B cell (primary cell): ENCODE data around the gene PLA2G2D. TPM values are rescaled to one million over a fixed set of nuclear protein-coding genes. Genes with fewer than 3 reads are reported as not detected.

ENCODE experiments used
- ATAC-seq: fragments of 200-7000 bp; cut with Tn5 transposase; one replicate; pipeline ENCODE4 v1.10.0; 2021; ENCODE audit warnings: low read depth, mild to moderate bottlenecking, moderate number of reproducible peaks, moderate library complexity
- CTCF ChIA-PET: fragments of 350-600 bp; sonication (Branson Sonifier 250); formaldehyde crosslinking; loops from one replicate; lab custom pipeline; 2021; ENCODE audit warnings: antibody characterized with exemption, inconsistent platforms; lab: Charles Lee
- POLR2A ChIA-PET: fragments of 350-600 bp; sonication (Branson Sonifier 250); formaldehyde crosslinking; loops from one replicate; lab custom pipeline; 2021; ENCODE audit warnings: antibody characterized with exemption; lab: Charles Lee
- DNase-seq: peaks from one replicate; pipeline ENCODE4 v3.0.0; 2013
- H2AFZ ChIP-seq: 2 replicates; pipeline ENCODE4 v1.6.1; 2012; ENCODE audit warnings: mild to moderate bottlenecking, low read depth, low read length; ENCODE audit not compliant: insufficient read depth, poor library complexity, severe bottlenecking
- H3K27ac ChIP-seq, 2 donors: 1 replicate in 1 of 2; 2 replicates in 1 of 2; pipeline ENCODE4 v1.5.1; 2012 to 2013; ENCODE audit warnings: low read length in 2 of 2, mild to moderate bottlenecking in 2 of 2, moderate library complexity in 1 of 2
- H3K27me3 ChIP-seq, 4 experiments: fragments of 200-600 bp in 1 of 4; sonication (generic) in 1 of 4; replicated peaks in 1 of 4; 1 replicate in 2 of 4; 2 replicates in 2 of 4; pipeline versions ENCODE4 v1.6.1 to v1.7.0; 2013 to 2016; ENCODE audit warnings: low read length in 3 of 4, mild to moderate bottlenecking in 2 of 4, mixed read lengths in 1 of 4, moderate library complexity in 1 of 4; ENCODE audit not compliant: insufficient read depth in 4 of 4, control insufficient read depth in 3 of 4; ENCODE audit errors: control extremely low read depth in 1 of 4
- H3K36me3 ChIP-seq, 2 experiments: replicated peaks in 1 of 2; 1 replicate in 1 of 2; 2 replicates in 1 of 2; pipeline versions ENCODE4 v1.6.1 to v1.7.1; 2013; ENCODE audit warnings: low read length in 1 of 2; ENCODE audit not compliant: insufficient read depth in 2 of 2, control insufficient read depth in 1 of 2; ENCODE audit errors: control extremely low read depth in 1 of 2, extremely low read depth in 1 of 2
- H3K4me1 ChIP-seq, 2 donors: fragments of 200-600 bp in 1 of 2; sonication (generic) in 1 of 2; 1 replicate in 1 of 2; 2 replicates in 1 of 2; pipeline versions ENCODE4 v1.5.1 to v1.6.1; 2013 to 2017; ENCODE audit warnings: low read length in 2 of 2; ENCODE audit not compliant: control insufficient read depth in 2 of 2, insufficient read depth in 2 of 2
- H3K4me2 ChIP-seq: replicated peaks from 2 replicates; pipeline ENCODE3; 2012; ENCODE audit warnings: mild to moderate bottlenecking, low read depth, low read length; ENCODE audit not compliant: poor library complexity, severe bottlenecking
- H3K4me3 ChIP-seq, 5 experiments: fragments of 200-600 bp in 1 of 5; sonication (generic) in 1 of 5; 1 replicate in 3 of 5; 2 replicates in 2 of 5; pipeline versions ENCODE4 v1.5.1 to v1.7.0; 2011 to 2016; ENCODE audit warnings: low read length in 4 of 5, mild to moderate bottlenecking in 4 of 5, low read depth in 2 of 5, control low read depth in 1 of 5, moderate library complexity in 1 of 5; ENCODE audit not compliant: insufficient read depth in 1 of 5; ENCODE audit errors: control extremely low read depth in 1 of 5, extremely low read depth in 1 of 5
- H3K79me2 ChIP-seq: fragments of 200-600 bp; sonication (generic); one replicate; pipeline ENCODE4 v1.6.0; 2016; ENCODE audit warnings: low read length; ENCODE audit not compliant: control insufficient read depth, insufficient read depth
- H3K9ac ChIP-seq: fragments of 200-600 bp; sonication (generic); 2 replicates; pipeline ENCODE4 v1.6.1; 2017; ENCODE audit warnings: mild to moderate bottlenecking, low read length, moderate library complexity
- H3K9me3 ChIP-seq, 3 donors: one replicate each; pipeline versions ENCODE4 v1.6.1 to v1.7.1; 2013; ENCODE audit warnings: low read length in 2 of 3; ENCODE audit not compliant: control insufficient read depth in 2 of 3, insufficient read depth in 1 of 3; ENCODE audit errors: control extremely low read depth in 1 of 3
- H4K20me1 ChIP-seq: 2 replicates; pipeline ENCODE4 v1.6.0; 2012; ENCODE audit warnings: mild to moderate bottlenecking, low read length; ENCODE audit not compliant: insufficient read depth, control insufficient read depth, poor library complexity, severe bottlenecking
- H3K27ac Mint-ChIP-seq: one replicate; pipeline ENCODE4 v1.8.0; 2021; ENCODE audit warnings: mixed read lengths
- H3K27me3 Mint-ChIP-seq: one replicate; pipeline ENCODE4 v1.8.0; 2021; ENCODE audit warnings: mixed read lengths
- H3K4me1 Mint-ChIP-seq: one replicate; pipeline ENCODE4 v1.8.0; 2021; ENCODE audit warnings: mixed read lengths
- H3K4me3 Mint-ChIP-seq: one replicate; pipeline ENCODE4 v1.8.0; 2021; ENCODE audit warnings: mixed read lengths
- H3K9me3 Mint-ChIP-seq: one replicate; pipeline ENCODE4 v1.8.0; 2022; ENCODE audit warnings: mixed read lengths; ENCODE audit not compliant: insufficient read depth
- EZH2 ChIP-seq: IDR thresholded peaks from 2 replicates; pipeline ENCODE4 v1.6.1; 2012; ENCODE audit warnings: borderline replicate concordance, low read depth, mild to moderate bottlenecking, moderate library complexity, low read length; ENCODE audit not compliant: insufficient read depth, poor library complexity, severe bottlenecking
- WGBS: methylation state at CpG from one replicate; pipeline ENCODE4 v1.1.5; 2013; ENCODE audit warnings: missing lambda C conversion rate; ENCODE audit not compliant: insufficient coverage; 5-methylcytosine and 5-hydroxymethylcytosine counted together
- intact Hi-C: fragments of 100-400 bp; cut with micrococcal nuclease; formaldehyde crosslinking; loops from one replicate; pipeline ENCODE4 v1.10.0; 2022
- polyA plus RNA-seq: library from polyadenylated mRNA; depleted of rRNA; stranded (reverse); fragments of >200 nt; gene quantifications from 2 replicates; pipeline ENCODE4 v1.2.3, GENCODE V29; 2012
- total RNA-seq, 2 donors: library from RNA; stranded (reverse); fragments of 120-200 nt in 1 of 2; gene quantifications; 1 replicate in 1 of 2; 2 replicates in 1 of 2; pipeline versions ENCODE4 v1.2.3 to v1.2.4, GENCODE V29; 2013 to 2022
- TF ChIP-seq, protein P1 (sequence below): fragments of 200-600 bp; IDR thresholded peaks from one replicate; pipeline ENCODE4 v1.8.0; 2022; ENCODE audit warnings: antibody characterized with exemption, mild to moderate bottlenecking

Gene PLA2G2D
- total and polyA plus RNA-seq, 2 donors (not counting 1 experiment from before 2014, with no cell fraction given): 2.3 to 2.8 TPM

DNA sequence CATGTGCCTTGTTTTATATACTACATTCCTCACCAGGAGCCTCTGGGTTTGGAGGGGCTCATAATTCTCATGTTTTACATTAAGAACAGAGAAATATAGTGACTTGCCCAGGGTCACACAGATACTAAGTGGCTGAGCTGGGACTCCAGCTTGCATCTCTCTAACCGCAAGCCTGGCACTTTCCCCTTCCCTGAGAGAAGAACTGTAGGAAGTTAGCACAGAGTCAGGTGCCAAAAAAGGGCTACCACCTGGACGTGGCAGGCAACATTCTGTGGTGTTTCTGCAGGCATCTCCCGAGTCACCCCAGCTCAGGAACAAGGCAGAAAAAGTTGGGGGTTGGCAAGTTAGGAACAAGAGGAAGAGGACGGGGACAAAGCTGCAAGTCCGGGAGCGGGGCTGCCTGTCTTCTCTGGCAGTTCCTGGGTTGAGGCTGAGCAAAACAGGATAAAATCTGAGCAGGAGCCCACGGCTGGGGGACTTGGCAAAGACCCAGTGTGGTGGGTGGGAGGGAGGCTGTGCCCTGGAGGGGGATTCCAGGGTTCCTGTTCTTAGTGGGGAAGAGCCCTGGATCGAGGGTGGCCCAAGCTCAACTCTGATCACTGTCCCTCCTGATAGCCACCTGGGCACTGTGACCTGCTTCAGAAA lies 39.6 kb downstream of the PLA2G2D start:
- no peak for ATAC-seq
- H3K27me3 ChIP-seq: no peaks in the 10 kb centered on the region
- CTCF ChIA-PET: interaction anchor here (0.9 to 2.6 kb wide), 7 partner anchors 9 to 414 kb away, joined by 3 to 10 read pairs (median 8); no protein-coding TSS in a partner anchor
- POLR2A ChIA-PET: no interaction called here
- WGBS: 34% methylated on average over 7 of the region's 8 CpGs
- peaks cover 72 to 73% of the 10 kb centered on the region in 2 donors for H3K4me1 ChIP-seq
- Mint-ChIP-seq H3K9me3 (no peaks in the 10 kb centered on the region), H3K4me3 (peak overlapping the region; percentile 77), H3K27ac (peak overlapping the region; percentile 84), H3K27me3 (no peaks in the 10 kb centered on the region), H3K4me1 (peaks cover 80% of the 10 kb centered on the region)
- H3K9me3 ChIP-seq: peaks cover 0 to 4% (median 0%) of the 10 kb centered on the region in 3 donors
- H4K20me1 ChIP-seq: no peaks in the 10 kb centered on the region
- H2AFZ ChIP-seq: no peak overlapping the region
- no peaks in the 10 kb centered on the region for H3K79me2 ChIP-seq
- H3K36me3 ChIP-seq: no peaks in the 10 kb centered on the region
- H3K4me2 ChIP-seq: peak overlapping the region; percentile 68
- peak; percentile 28 for DNase-seq
- peak overlapping the region; percentile 28 to 83 for H3K27ac ChIP-seq
- intact Hi-C loops: loop anchor here (2.0 kb wide), 1 partner anchor 21 kb away; no protein-coding TSS in a partner anchor
- TF ChIP-seq, protein P1, sequence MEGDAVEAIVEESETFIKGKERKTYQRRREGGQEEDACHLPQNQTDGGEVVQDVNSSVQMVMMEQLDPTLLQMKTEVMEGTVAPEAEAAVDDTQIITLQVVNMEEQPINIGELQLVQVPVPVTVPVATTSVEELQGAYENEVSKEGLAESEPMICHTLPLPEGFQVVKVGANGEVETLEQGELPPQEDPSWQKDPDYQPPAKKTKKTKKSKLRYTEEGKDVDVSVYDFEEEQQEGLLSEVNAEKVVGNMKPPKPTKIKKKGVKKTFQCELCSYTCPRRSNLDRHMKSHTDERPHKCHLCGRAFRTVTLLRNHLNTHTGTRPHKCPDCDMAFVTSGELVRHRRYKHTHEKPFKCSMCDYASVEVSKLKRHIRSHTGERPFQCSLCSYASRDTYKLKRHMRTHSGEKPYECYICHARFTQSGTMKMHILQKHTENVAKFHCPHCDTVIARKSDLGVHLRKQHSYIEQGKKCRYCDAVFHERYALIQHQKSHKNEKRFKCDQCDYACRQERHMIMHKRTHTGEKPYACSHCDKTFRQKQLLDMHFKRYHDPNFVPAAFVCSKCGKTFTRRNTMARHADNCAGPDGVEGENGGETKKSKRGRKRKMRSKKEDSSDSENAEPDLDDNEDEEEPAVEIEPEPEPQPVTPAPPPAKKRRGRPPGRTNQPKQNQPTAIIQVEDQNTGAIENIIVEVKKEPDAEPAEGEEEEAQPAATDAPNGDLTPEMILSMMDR: no peak
- TF ChIP-seq EZH2: no peak
- H3K4me3 ChIP-seq: peak overlapping the region in 1 of 5 experiments; percentile 5
- H3K9ac ChIP-seq: no peak overlapping the region

DNA sequence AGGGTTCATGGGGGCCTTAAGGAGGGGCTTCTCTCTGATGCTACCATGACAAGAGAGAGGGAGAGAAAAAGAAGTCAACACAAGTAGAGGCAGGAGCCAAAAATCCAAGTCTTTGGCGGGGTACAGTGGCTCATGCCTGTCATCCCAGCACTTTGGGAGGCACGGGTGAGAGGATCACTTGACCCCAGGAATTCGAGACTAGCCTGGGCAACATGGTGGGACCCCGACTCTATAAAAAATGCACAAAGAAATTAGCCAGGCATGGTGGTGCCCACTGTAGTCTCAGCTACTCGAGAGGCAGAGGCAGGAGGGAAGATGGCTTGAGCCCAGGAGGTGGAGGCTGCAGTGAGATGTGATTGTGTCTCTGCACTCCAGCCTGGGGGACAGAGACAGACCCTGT lies 40.6 kb downstream of the PLA2G2D start:
- no peaks in the 10 kb centered on the region for H3K36me3 ChIP-seq
- CTCF ChIA-PET: interaction anchor here (0.7 to 2.6 kb wide), 11 partner anchors 10 to 686 kb away, joined by 3 to 10 read pairs (median 5); no protein-coding TSS in a partner anchor
- H3K4me3 Mint-ChIP-seq: peak overlapping the region; percentile 57
- WGBS: 82% methylated on average over 5 of the region's 5 CpGs
- H2AFZ ChIP-seq: no peak overlapping the region
- H4K20me1 ChIP-seq: no peaks in the 10 kb centered on the region
- H3K4me1 Mint-ChIP-seq: peaks cover 83% of the 10 kb centered on the region
- no peak for DNase-seq
- H3K27me3 ChIP-seq: no peaks in the 10 kb centered on the region
- H3K4me3 ChIP-seq: peak overlapping the region in 1 of 5 experiments; percentile 25
- peak overlapping the region; percentile 36 for H3K9ac ChIP-seq
- H3K4me2 ChIP-seq: peak overlapping the region; percentile 68
- no peaks in the 10 kb centered on the region for H3K27me3 Mint-ChIP-seq
- POLR2A ChIA-PET: interaction anchor here (0.7 kb wide), 2 partner anchors 15 to 109 kb away, joined by 3 to 9 read pairs; no protein-coding TSS in a partner anchor
- no peaks in the 10 kb centered on the region for H3K79me2 ChIP-seq
- peak overlapping the region; percentile 78 for H3K27ac Mint-ChIP-seq
- peak overlapping the region; percentile 68 to 83 for H3K27ac ChIP-seq
- intact Hi-C loops: loop anchor here (2.0 kb wide), 1 partner anchor 20 kb away; no protein-coding TSS in a partner anchor
- peaks cover 0 to 4% (median 0%) of the 10 kb centered on the region in 3 donors for H3K9me3 ChIP-seq
- peaks cover 83% of the 10 kb centered on the region in 2 donors for H3K4me1 ChIP-seq
- TF ChIP-seq EZH2: no peak
- TF ChIP-seq, protein P1: no peak
- H3K9me3 Mint-ChIP-seq: no peaks in the 10 kb centered on the region
- ATAC-seq: no peak
